ENCODE results near the gene MSL1. TPM values are rescaled to one million over a fixed set of nuclear protein-coding genes. Genes with fewer than 3 reads are reported as not detected.

MSL1 gene
- total and polyA plus RNA-seq, 8 donors: 21.0 to 105 (median 33.5) TPM

Small RNA genes lying within 50 kb of the gene (microRNA-seq; reads per million reads assigned to microRNA genes)
- 0.39 to 1.5 reads per million in 2 donors for gene MIR6866

Other genes starting within 250 kb of the MSL1 start
- 1 to 10 TPM; 2.5 to 9.9 (median 6.6) TPM for gene GSDMB, start 203.3 kb upstream of the MSL1 start, total RNA-seq
- 10 to 100 TPM; 16.9 to 23.6 TPM for gene GSDMB, start 203.3 kb upstream of the MSL1 start, polyA plus RNA-seq
- gene ORMDL3, start 194.4 kb upstream of the MSL1 start, total RNA-seq: 10 to 100 TPM; 45.0 to 78.1 (median 61.6) TPM
- gene ORMDL3, start 194.4 kb upstream of the MSL1 start, polyA plus RNA-seq: 10 to 100 TPM; 36.4 to 44.0 TPM
- not detected for gene LRRC3C, start 194.2 kb upstream of the MSL1 start, total RNA-seq
- gene LRRC3C, start 194.2 kb upstream of the MSL1 start, polyA plus RNA-seq: not detected
- gene GSDMA, start 159.0 kb upstream of the MSL1 start, total RNA-seq: under 1 TPM in 2 of 6 donors, not detected in 4; 0.09 to 0.73 TPM
- not detected for gene GSDMA, start 159.0 kb upstream of the MSL1 start, polyA plus RNA-seq
- 10 to 100 TPM; 34.2 to 43.5 (median 39.5) TPM for gene PSMD3, start 141.2 kb upstream of the MSL1 start, total RNA-seq
- 10 to 100 TPM; 32.0 to 41.7 TPM for gene PSMD3, start 141.2 kb upstream of the MSL1 start, polyA plus RNA-seq
- gene CSF3, start 106.5 kb upstream of the MSL1 start, total RNA-seq: under 1 TPM in 2 of 6 donors, not detected in 4; 0.16 to 0.20 TPM
- gene CSF3, start 106.5 kb upstream of the MSL1 start, polyA plus RNA-seq: 1 to 10 TPM in 1 of 2 donors, under 1 TPM in 1; 0.27 to 3.5 TPM
- 10 to 100 TPM; 22.1 to 43.7 (median 29.1) TPM for gene MED24, start 67.6 kb upstream of the MSL1 start, total RNA-seq
- 10 to 100 TPM; 58.5 to 60.1 TPM for gene MED24, start 67.6 kb upstream of the MSL1 start, polyA plus RNA-seq
- 10 to 100 TPM; 13.8 to 28.1 (median 20.6) TPM for gene THRA, start 59.0 kb upstream of the MSL1 start, total RNA-seq
- 10 to 100 TPM; 22.4 to 35.7 TPM for gene THRA, start 59.0 kb upstream of the MSL1 start, polyA plus RNA-seq
- 10 to 100 TPM in 4 of 6 donors, 1 to 10 TPM in 2; 4.8 to 16.6 (median 11.2) TPM for gene NR1D1, start 21.4 kb upstream of the MSL1 start, total RNA-seq
- 10 to 100 TPM; 11.0 to 17.5 TPM for gene NR1D1, start 21.4 kb upstream of the MSL1 start, polyA plus RNA-seq
- 10 to 100 TPM; 31.3 to 46.2 (median 40.8) TPM for gene CASC3, start 18.6 kb downstream of the MSL1 start, total RNA-seq
- gene CASC3, start 18.6 kb downstream of the MSL1 start, polyA plus RNA-seq: 10 to 100 TPM; 35.2 to 42.3 TPM
- 1 to 10 TPM; 2.6 to 4.9 (median 4.2) TPM for gene RAPGEFL1, start 55.5 kb downstream of the MSL1 start, total RNA-seq
- 10 to 100 TPM in 1 of 2 donors, 1 to 10 TPM in 1; 8.0 to 10.6 TPM for gene RAPGEFL1, start 55.5 kb downstream of the MSL1 start, polyA plus RNA-seq
- 10 to 100 TPM; 11.8 to 21.7 (median 14.6) TPM for gene WIPF2, start 97.3 kb downstream of the MSL1 start, total RNA-seq
- gene WIPF2, start 97.3 kb downstream of the MSL1 start, polyA plus RNA-seq: 1 to 10 TPM; 6.3 to 9.5 TPM
- 1 to 10 TPM in 5 of 6 donors, under 1 TPM in 1; 0.71 to 3.3 (median 2.0) TPM for gene CDC6, start 165.9 kb downstream of the MSL1 start, total RNA-seq
- 1 to 10 TPM in 1 of 2 donors, under 1 TPM in 1; 0.75 to 1.1 TPM for gene CDC6, start 165.9 kb downstream of the MSL1 start, polyA plus RNA-seq
- 10 to 100 TPM in 3 of 6 donors, 1 to 10 TPM in 3; 6.8 to 19.7 (median 10.1) TPM for gene RARA, start 187.2 kb downstream of the MSL1 start, total RNA-seq
- gene RARA, start 187.2 kb downstream of the MSL1 start, polyA plus RNA-seq: 10 to 100 TPM; 14.7 to 15.0 TPM
- under 1 TPM in 5 of 6 donors, not detected in 1; 0.19 to 0.67 (median 0.40) TPM for gene GJD3, start 242.8 kb downstream of the MSL1 start, total RNA-seq
- gene GJD3, start 242.8 kb downstream of the MSL1 start, polyA plus RNA-seq: under 1 TPM in 1 of 2 donors, not detected in 1; 0.09 TPM

Measured in pancreas (tissue), 8 donors.